Esophagus (tissue), 2 donors: Measurements from ENCODE around the gene EMILIN3. TPM values are rescaled to one million over a fixed set of nuclear protein-coding genes. Genes with fewer than 3 reads are reported as not detected.

ENCODE experiments used
- H3K27ac ChIP-seq, 2 donors: one replicate each; pipeline ENCODE4 v1.5.1; 2013; ENCODE audit warnings: low read depth in 2 of 2, mild to moderate bottlenecking in 2 of 2, inconsistent platforms in 1 of 2, low read length in 1 of 2, moderate library complexity in 1 of 2
- H3K27me3 ChIP-seq, 2 donors: one replicate each; pipeline ENCODE4 v1.6.1; 2013; ENCODE audit warnings: low read length in 2 of 2, control low read depth in 1 of 2, mild to moderate bottlenecking in 1 of 2; ENCODE audit not compliant: insufficient read depth in 2 of 2, control insufficient read depth in 1 of 2
- H3K36me3 ChIP-seq, 2 donors: one replicate each; pipeline ENCODE4 v1.6.1; 2013; ENCODE audit warnings: low read length in 1 of 2; ENCODE audit not compliant: control insufficient read depth in 2 of 2, insufficient read depth in 2 of 2
- H3K4me1 ChIP-seq, 2 donors: one replicate each; pipeline ENCODE4 v1.6.1; 2013; ENCODE audit warnings: low read length in 1 of 2; ENCODE audit not compliant: control insufficient read depth in 2 of 2, insufficient read depth in 2 of 2
- H3K4me3 ChIP-seq, 2 donors: one replicate each; pipeline ENCODE4 v1.5.1; 2013; ENCODE audit warnings: low read length in 2 of 2, mild to moderate bottlenecking in 2 of 2, low read depth in 1 of 2, moderate library complexity in 1 of 2
- H3K9me3 ChIP-seq, 2 donors: one replicate each; pipeline ENCODE4 v1.6.1; 2013; ENCODE audit warnings: mild to moderate bottlenecking in 2 of 2, low read depth in 1 of 2, low read length in 1 of 2, moderate library complexity in 1 of 2; ENCODE audit not compliant: control insufficient read depth in 2 of 2, insufficient read depth in 1 of 2
- WGBS, 2 donors: extraction: QIAGEN DNeasy Blood & Tissue Kit; methylation state at CpG; one replicate each; pipeline ENCODE4 v1.1.7; 2013; 5-methylcytosine and 5-hydroxymethylcytosine counted together
- polyA plus RNA-seq, 2 donors: library from polyadenylated mRNA; stranded (reverse); fragments of 200-250 nt; gene quantifications; one replicate each; pipeline ENCODE4 v1.2.3, GENCODE V29; 2013
- donor health status: healthy with polysubstance abuse.
- donor health status: Bipolar disorder and iron deficiency.

Gene EMILIN3
- under 1 TPM; 0.27 to 0.43 TPM for polyA plus RNA-seq

- H3K9me3 ChIP-seq = peaks cover 0 to 4% of the 10 kb centered on the region in 2 donors
- 8 to 11% methylated on average over 64 to 93 of the region's 93 CpGs for WGBS, 2 donors
- peak within 1 kb of the TSS; percentile 19 to 50 for H3K4me3 ChIP-seq
- H3K27me3 ChIP-seq = peaks cover 0 to 18% of the 10 kb centered on the region in 2 donors
- H3K27ac ChIP-seq = no peak within 1 kb of the TSS
- peaks cover 3 to 7% of the 10 kb centered on the region in 2 donors for H3K4me1 ChIP-seq
- no peaks in the 10 kb centered on the region for H3K36me3 ChIP-seq
Measured at GRCh38 chr20:41366546-41367392, at the start of gene EMILIN3. Gene EMILIN3 (minus strand): TSS chr20:41366818. CDS start chr20:41366634, 184 bp downstream.

GRCh38 chr20:41415191-41415590 is 48.6 kb upstream of the EMILIN3 start:
- H3K27me3 ChIP-seq = no peaks in the 10 kb centered on the region
- H3K9me3 ChIP-seq = no peaks in the 10 kb centered on the region
- H3K4me3 ChIP-seq = no peak overlapping the region
- WGBS, 2 donors = 89 to 92% methylated on average over 8 of the region's 8 CpGs
- H3K36me3 ChIP-seq = peaks cover 6 to 26% of the 10 kb centered on the region in 2 donors
- H3K27ac ChIP-seq = no peak overlapping the region
- peaks cover 0 to 3% of the 10 kb centered on the region in 2 donors for H3K4me1 ChIP-seq

GRCh38 chr20:41413169-41413568 is 46.6 kb upstream of the EMILIN3 start:
- 68 to 79% methylated on average over 5 of the region's 5 CpGs for WGBS, 2 donors
- Histone ChIP-seq H3K27me3 (no peaks in the 10 kb centered on the region), H3K4me3 (no peak overlapping the region), H3K27ac (peak overlapping the region; percentile 82 to 91), H3K9me3 (no peaks in the 10 kb centered on the region), H3K36me3 (peaks cover 6 to 30% of the 10 kb centered on the region in 2 donors), H3K4me1 (peaks cover 0 to 3% of the 10 kb centered on the region in 2 donors)

- H3K27me3 ChIP-seq = no peaks in the 10 kb centered on the region
- H3K9me3 ChIP-seq = no peaks in the 10 kb centered on the region
- peaks cover 0 to 3% of the 10 kb centered on the region in 2 donors for H3K4me1 ChIP-seq
- WGBS, 2 donors = 81 to 87% methylated on average over 12 of the region's 12 CpGs
- peaks cover 6 to 32% of the 10 kb centered on the region in 2 donors for H3K36me3 ChIP-seq
- H3K4me3 ChIP-seq = peak overlapping the region in 1 of 2 donors; percentile 9
- peak overlapping the region; percentile 75 to 92 for H3K27ac ChIP-seq
Measured at GRCh38 chr20:41412324-41413120, 45.9 kb upstream of the EMILIN3 start.

GRCh38 chr20:41411391-41411847 is 44.8 kb upstream of the EMILIN3 start:
- Histone ChIP-seq H3K27me3 (no peaks in the 10 kb centered on the region), H3K9me3 (no peaks in the 10 kb centered on the region), H3K36me3 (peaks cover 8 to 34% of the 10 kb centered on the region in 2 donors), H3K4me1 (peaks cover 0 to 3% of the 10 kb centered on the region in 2 donors), H3K27ac (no peak overlapping the region), H3K4me3 (peak overlapping the region in 1 of 2 donors; percentile 5)
- 17 to 24% methylated on average over 2 of the region's 2 CpGs for WGBS, 2 donors

GRCh38 chr20:41408986-41409385 is 42.4 kb upstream of the EMILIN3 start:
- 60 to 75% methylated on average over 9 of the region's 9 CpGs for WGBS, 2 donors
- H3K27ac ChIP-seq = no peak overlapping the region
- peaks cover 0 to 3% of the 10 kb centered on the region in 2 donors for H3K4me1 ChIP-seq
- H3K36me3 ChIP-seq = peaks cover 7 to 31% of the 10 kb centered on the region in 2 donors
- no peaks in the 10 kb centered on the region for H3K9me3 ChIP-seq
- no peak overlapping the region for H3K4me3 ChIP-seq
- H3K27me3 ChIP-seq = no peaks in the 10 kb centered on the region

- 65 to 71% methylated on average over 5 of the region's 5 CpGs for WGBS, 2 donors
- no peaks in the 10 kb centered on the region for H3K27me3 ChIP-seq
- no peak overlapping the region for H3K4me3 ChIP-seq
- peaks cover 7 to 29% of the 10 kb centered on the region in 2 donors for H3K36me3 ChIP-seq
- H3K9me3 ChIP-seq = no peaks in the 10 kb centered on the region
- H3K27ac ChIP-seq = no peak overlapping the region
- peaks cover 0 to 3% of the 10 kb centered on the region in 2 donors for H3K4me1 ChIP-seq
Measured at GRCh38 chr20:41408156-41408794, 41.7 kb upstream of the EMILIN3 start.

GRCh38 chr20:41407607-41408006 is 41.0 kb upstream of the EMILIN3 start:
- Histone ChIP-seq H3K36me3 (peaks cover 7 to 29% of the 10 kb centered on the region in 2 donors), H3K27ac (no peak overlapping the region), H3K4me3 (no peak overlapping the region), H3K4me1 (peaks cover 0 to 3% of the 10 kb centered on the region in 2 donors), H3K9me3 (no peaks in the 10 kb centered on the region), H3K27me3 (no peaks in the 10 kb centered on the region)
- 83 to 89% methylated on average over 10 of the region's 10 CpGs for WGBS, 2 donors

GRCh38 chr20:41406896-41407444 is 40.4 kb upstream of the EMILIN3 start:
- H3K4me3 ChIP-seq = no peak overlapping the region
- no peaks in the 10 kb centered on the region for H3K9me3 ChIP-seq
- H3K27me3 ChIP-seq = no peaks in the 10 kb centered on the region
- H3K27ac ChIP-seq = no peak overlapping the region
- peaks cover 7 to 29% of the 10 kb centered on the region in 2 donors for H3K36me3 ChIP-seq
- WGBS, 2 donors = 85 to 89% methylated on average over 7 of the region's 7 CpGs
- peaks cover 0 to 2% of the 10 kb centered on the region in 2 donors for H3K4me1 ChIP-seq
